Measurements from ENCODE around the gene FCN1. TPM values are rescaled to one million over a fixed set of nuclear protein-coding genes. Genes with fewer than 3 reads are reported as not detected.

Gene FCN1
- total RNA-seq, 1 donor from 2014 or later: not detected

DNA sequence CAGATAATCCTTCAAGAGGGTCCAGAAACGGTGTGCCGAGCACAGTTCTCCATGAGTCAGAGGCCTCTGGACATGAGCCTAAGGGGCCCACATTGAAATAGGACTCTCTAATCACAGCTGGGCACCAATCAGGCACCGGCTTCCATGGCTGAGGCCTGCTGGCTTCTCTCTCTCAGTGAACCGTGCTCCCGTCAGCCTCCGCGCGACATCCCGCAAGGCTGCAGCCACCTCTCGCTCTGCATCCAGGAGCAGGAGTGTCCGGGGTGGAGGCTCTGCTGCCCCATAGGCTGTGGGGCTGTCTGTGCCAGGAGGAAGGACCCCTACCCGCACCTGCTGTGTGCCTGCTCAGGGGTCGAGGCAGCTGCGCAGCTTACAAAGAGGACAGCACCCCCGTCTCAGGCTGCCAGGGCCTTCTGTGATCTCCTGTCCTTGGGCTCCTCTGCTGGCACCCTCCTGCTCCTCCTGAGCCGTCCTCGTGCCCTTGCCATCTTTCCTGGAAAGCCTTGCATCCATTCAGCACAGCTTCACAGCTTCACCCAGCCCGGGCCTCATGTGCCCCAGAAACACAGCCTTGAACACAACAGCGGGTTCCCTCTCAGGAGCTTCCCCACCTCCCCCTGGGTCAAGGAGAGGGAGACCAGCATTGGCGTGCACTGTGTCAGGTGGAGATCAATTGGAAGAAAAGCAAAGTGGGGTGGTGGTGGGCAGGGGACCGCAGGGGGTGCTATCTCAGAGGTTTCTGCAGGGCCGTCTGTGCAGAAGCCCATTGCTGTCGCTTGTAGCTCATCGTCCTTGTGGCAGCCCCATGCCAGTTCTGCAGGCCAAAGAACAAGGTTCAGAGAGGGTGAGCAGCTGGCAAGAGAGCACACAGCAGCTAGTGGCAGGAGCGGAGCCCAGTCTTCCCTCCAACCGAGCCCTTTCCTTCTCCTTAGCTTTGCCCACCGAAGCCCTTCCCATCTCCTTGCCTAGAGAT is 22.8 kb upstream of the FCN1 start:
- Mint-ChIP-seq H3K4me3 (ENCODE audit: unreplicated experiment) (no peak overlapping the region), H3K27ac (ENCODE audit: unreplicated experiment) (no peak overlapping the region), H3K27me3 (ENCODE audit: unreplicated experiment) (peaks cover 4% of the 10 kb centered on the region), H3K9me3 (ENCODE audit: unreplicated experiment) (peaks cover 6% of the 10 kb centered on the region), H3K36me3 (ENCODE audit: unreplicated experiment) (no peaks in the 10 kb centered on the region), H3K4me1 (ENCODE audit: low read depth, unreplicated experiment) (peaks cover 28% of the 10 kb centered on the region)
- no peak for DNase-seq
- no peak for TF ChIP-seq CTCF (IDR thresholded peaks at IDR 0.05; ENCODE audit: partially characterized antibody, unreplicated experiment)

DNA sequence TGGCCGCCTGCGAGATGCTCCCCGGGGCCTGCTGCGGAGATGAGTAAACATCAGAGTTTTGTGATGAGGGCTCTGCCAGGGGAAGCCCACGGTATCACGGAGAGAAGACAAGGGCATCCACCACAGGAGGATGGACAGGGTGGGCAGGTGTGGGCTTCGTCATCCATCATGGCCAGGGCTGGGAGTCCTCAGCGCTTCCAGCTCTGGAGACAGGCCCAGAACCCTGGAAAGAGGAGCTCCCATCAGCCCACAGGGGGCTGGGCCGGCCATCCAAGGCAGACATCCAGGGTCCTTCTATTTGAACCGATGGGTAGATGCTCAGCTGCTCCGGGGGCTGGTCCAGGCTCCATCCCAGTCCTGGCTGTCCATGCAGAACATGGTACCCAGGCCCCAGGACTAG is 22.1 kb upstream of the FCN1 start:
- Mint-ChIP-seq H3K27ac (ENCODE audit: unreplicated experiment) (no peak overlapping the region), H3K36me3 (ENCODE audit: unreplicated experiment) (no peaks in the 10 kb centered on the region), H3K4me1 (ENCODE audit: low read depth, unreplicated experiment) (peaks cover 24% of the 10 kb centered on the region), H3K27me3 (ENCODE audit: unreplicated experiment) (peaks cover 5% of the 10 kb centered on the region), H3K9me3 (ENCODE audit: unreplicated experiment) (peaks cover 5% of the 10 kb centered on the region), H3K4me3 (ENCODE audit: unreplicated experiment) (no peak overlapping the region)
- no peak for DNase-seq
- no peak for TF ChIP-seq CTCF (IDR thresholded peaks at IDR 0.05; ENCODE audit: partially characterized antibody, unreplicated experiment)

DNA sequence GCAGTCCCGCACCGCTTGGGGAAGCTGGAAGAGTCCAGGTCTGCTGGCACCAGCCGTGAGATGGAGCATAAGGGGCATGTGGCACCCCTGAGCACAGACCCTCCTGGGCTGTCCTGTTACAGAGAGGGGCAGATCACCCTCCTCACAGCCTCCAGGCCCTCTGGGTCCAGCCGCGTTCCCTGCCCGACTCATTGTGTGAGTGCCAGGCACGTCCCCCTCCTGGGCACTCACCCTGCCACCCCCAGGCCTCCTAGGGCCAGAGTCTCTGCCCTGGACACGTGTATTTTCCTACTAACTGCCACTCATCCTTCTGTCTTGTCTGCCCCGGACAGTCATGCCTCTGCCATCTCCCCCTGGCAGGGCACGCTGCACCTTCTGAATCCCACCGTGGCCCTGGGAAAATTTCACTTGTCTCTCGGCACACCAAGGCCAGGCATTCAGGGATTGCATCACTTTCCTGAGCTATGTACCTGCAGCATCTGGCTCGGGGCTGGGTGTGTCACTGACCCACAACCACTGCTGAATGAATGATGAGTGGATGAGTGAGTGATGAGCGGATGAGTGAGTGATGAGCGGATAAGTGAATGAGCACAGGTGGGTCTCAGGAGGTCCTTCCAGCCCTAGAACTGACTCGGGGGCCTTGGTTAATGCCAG is 21.5 kb upstream of the FCN1 start:
- H3K4me3 Mint-ChIP-seq (ENCODE audit: unreplicated experiment): no peak overlapping the region
- H3K9me3 Mint-ChIP-seq (ENCODE audit: unreplicated experiment): peaks cover 3% of the 10 kb centered on the region
- H3K27me3 Mint-ChIP-seq (ENCODE audit: unreplicated experiment): peaks cover 7% of the 10 kb centered on the region
- H3K36me3 Mint-ChIP-seq (ENCODE audit: unreplicated experiment): no peaks in the 10 kb centered on the region
- H3K4me1 Mint-ChIP-seq (ENCODE audit: low read depth, unreplicated experiment): peaks cover 19% of the 10 kb centered on the region
- DNase-seq: no peak
- no peak for TF ChIP-seq CTCF (IDR thresholded peaks at IDR 0.05; ENCODE audit: partially characterized antibody, unreplicated experiment)
- H3K27ac Mint-ChIP-seq (ENCODE audit: unreplicated experiment): no peak overlapping the region

- Mint-ChIP-seq H3K4me3 (ENCODE audit: unreplicated experiment) (no peak overlapping the region), H3K27me3 (ENCODE audit: unreplicated experiment) (peaks cover 7% of the 10 kb centered on the region), H3K27ac (ENCODE audit: unreplicated experiment) (no peak overlapping the region), H3K4me1 (ENCODE audit: low read depth, unreplicated experiment) (peaks cover 19% of the 10 kb centered on the region), H3K9me3 (ENCODE audit: unreplicated experiment) (peaks cover 2% of the 10 kb centered on the region), H3K36me3 (ENCODE audit: unreplicated experiment) (no peaks in the 10 kb centered on the region)
- TF ChIP-seq CTCF (IDR thresholded peaks at IDR 0.05; ENCODE audit: partially characterized antibody, unreplicated experiment): no peak
- no peak for DNase-seq
Observed at GRCh38 chr9:134938346-134939079, 20.8 kb upstream of the FCN1 start.

Measured in glutamatergic neuron (in vitro differentiated cells).